ENCODE data around the gene NLGN1.
A peak's percentile ranks its signal among the peaks of the same experiment; 100 is the strongest.

NLGN1 gene

GRCh38 chr3:173863551-173863950, 466.0 kb downstream of the NLGN1 start:
- DNase-seq: no peak

DNA sequence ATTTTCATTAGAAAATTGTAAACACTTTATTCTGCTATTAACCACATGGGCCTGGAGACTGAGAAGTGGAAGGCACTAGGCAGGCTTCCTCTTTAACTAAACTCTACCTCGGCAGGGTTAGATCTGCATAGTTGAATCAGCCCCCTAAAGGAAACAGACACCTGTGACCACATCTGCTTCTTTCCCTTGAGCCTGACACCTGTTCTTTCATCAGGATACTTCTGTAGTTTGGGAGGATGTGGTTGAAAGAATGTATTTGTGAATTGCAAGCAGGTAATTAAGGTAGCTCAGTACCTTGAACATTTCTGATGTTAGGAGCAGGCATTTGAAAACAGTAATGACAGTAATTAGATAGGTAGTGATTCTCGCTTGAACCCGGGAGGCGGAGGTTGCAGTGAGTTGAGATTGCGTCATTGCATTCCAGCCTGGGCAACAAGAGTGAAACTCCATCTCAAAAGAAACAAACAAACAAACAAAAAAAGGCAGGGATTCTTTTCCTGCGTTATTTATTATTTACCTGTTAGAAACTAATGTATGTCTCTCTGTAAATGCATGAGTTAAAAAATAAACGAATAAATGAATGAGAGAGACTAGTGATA, 468.5 kb downstream of the NLGN1 start:
- no peak for DNase-seq

DNA sequence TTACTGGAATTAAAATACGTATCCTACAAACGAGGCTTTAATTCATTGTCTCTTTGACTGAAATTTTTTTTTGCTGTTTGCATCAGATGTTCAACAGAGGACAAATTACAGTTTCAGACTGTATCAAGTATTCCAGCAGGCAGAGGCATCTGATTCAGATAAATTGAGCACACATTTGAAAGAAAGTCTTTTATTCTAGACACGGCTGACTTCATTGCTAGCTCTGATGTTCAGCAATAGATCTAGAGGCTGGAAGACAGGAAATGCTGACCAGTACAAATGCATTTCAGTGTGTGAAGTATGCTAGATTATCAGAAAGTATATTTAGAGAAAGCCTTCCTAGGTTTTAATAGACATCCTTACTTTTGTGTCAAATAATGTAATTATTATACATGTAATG, 472.2 kb downstream of the NLGN1 start:
- no peak for DNase-seq

DNA sequence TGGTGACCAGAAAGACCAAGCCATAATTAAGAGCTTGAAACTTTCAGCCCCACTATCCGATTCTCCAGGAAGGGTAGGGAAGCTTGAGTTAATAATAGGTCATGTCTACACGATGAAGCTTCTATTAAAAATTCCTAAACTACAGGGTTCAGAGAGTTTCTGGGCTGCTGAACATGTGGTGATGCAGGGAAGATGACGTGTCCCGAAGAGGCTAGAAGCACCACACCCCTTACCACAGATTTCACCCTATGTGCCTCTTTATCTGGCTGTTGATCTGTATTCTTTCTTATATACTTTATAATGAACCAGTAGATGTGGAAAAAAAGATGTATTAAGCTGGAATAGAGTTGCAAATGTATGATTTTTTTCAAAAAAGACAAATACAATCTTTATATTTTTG, 473.4 kb downstream of the NLGN1 start:
- DNase-seq: no peak

DNA sequence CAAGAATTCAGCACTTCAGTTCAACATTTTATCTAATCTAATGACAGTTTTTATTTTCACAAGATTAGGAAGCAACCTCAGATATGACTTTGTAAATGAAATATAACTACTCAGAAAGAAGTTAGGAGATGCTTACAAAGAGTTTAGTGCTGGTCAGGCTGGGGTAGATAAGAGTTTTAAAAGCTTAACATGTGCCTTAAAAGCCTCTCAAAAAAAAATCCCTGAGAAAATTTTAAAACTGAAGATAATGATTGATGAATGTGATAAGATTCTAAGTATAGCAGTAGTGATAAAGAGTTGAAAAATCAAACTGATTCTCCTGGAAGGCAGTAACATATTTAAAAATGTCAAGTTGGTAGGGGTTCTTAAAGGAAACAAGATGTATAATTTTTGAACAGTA, 478.2 kb downstream of the NLGN1 start:
- DNase-seq: no peak

DNA sequence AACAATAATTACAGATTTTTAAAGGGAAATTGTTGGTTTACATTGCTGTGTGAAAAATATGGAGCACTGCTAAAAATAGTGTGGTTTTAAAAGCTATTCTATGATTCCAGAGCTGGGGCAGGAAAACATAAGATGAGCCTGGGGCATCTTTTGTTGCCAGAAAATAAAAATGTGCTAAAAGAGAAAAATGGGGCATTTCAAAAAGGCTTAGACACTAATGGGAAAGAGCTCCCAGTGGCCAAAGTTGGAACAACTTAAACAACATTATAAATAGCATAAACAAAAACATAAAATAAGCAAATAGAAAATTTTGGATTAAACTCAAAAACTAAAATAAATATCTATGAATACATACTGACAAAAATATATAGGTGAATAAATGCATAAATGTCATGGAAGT, 478.9 kb downstream of the NLGN1 start:
- DNase-seq: no peak

DNA sequence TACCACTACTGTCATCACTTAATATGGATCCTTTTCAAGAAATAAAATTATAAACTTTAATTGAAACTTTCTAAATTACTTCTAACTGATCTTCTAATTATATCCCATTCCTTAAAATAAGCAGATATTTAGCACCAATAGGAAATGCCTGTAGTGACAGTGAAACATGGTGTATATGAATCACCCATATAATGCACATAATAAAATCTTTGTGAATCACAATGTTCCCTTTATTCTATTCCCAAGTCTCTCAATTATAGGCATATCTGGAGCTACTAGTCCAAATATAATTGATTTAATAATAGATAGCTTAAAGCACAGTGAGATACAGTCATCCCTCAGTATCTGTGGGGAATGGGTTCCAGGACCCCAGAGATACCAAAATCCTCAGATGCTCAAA, 490.3 kb downstream of the NLGN1 start:
- DNase-seq: no peak

GRCh38 chr3:173889596-173889995, 492.1 kb downstream of the NLGN1 start:
- no peak for DNase-seq

- DNase-seq: no peak
These were observed 492.5 kb downstream of the NLGN1 start for GRCh38 chr3:173890091-173890490.

- no peak for DNase-seq
These were observed 493.9 kb downstream of the NLGN1 start for GRCh38 chr3:173891272-173892100.

- no peak for DNase-seq
These were observed 495.0 kb downstream of the NLGN1 start for GRCh38 chr3:173892547-173892946.

DNA sequence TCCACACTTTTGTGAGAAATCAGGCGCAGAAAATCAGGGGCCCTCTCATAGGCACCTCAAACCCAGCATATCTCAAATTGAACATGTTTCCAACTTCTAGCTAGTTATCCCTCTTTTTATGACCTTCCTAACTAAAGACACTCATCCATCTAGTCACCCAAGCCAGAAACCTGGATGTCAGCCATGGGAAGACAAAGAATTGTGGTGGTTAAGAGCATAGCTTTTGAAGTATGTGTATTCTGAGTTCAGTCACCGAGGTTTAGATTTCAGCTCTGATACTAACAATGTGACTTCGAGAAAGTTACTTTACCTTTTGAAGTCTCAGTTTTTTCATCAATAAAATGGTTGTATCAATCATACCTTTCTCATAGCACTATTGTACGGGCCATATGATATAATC, 495.5 kb downstream of the NLGN1 start:
- DNase-seq: no peak

DNA sequence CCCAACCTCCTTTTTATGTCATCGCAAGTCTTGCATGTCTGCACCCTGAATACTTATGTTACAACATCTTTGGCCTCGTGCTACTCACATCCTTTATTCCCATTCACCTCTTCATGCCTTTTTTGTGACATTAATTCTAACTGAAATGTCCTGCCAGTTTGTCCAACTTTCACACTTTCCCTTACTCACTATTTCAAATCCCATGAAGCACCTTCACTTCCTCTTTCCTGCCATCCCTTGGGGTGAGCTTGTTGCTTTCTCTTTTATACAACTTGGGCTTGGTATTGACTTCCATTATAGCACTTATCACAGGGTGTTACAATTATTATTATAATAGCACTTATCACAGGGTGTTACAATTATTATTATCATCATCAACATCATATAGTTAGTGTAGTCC, 496.3 kb downstream of the NLGN1 start:
- DNase-seq: no peak

DNA sequence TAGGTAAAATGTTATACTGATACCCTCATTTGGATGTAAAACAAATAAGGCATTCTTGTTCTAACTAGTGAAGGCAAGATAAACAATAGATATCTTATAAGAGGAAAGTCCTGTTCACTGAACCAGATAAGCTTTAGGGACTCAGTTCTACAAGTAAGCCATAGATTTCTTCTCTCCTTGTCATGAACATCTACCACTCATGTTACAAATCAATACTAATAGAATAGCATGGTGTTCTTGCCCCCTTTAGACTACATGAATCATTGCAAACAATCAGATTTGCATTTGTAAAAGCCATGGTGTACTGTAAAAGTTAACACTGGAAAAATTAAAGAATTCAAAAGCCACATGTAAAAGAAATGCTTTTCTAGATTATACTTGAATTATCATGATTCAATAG, 500.1 kb downstream of the NLGN1 start:
- DNase-seq: no peak

DNA sequence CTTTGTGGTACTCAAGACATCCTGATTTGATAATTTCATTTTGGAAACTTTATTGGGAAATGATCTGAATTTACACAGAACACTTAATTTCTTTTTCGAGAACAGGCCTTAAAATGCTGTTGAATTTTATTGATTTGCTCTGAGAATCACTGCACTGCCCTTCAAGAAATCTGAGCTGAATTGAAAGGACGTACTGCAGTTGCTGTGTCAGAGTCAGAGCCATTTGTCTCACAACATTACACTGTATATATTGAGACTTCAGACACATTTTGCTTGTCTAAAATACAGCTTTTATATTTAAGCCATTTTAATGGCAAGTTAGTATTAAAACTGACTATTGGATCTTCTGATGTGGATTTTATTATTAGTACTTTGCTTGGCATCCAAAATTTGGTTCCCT, 504.1 kb downstream of the NLGN1 start:
- DNase-seq: no peak

- no peak for DNase-seq
These were observed 504.9 kb downstream of the NLGN1 start for GRCh38 chr3:173902401-173902800.

DNA sequence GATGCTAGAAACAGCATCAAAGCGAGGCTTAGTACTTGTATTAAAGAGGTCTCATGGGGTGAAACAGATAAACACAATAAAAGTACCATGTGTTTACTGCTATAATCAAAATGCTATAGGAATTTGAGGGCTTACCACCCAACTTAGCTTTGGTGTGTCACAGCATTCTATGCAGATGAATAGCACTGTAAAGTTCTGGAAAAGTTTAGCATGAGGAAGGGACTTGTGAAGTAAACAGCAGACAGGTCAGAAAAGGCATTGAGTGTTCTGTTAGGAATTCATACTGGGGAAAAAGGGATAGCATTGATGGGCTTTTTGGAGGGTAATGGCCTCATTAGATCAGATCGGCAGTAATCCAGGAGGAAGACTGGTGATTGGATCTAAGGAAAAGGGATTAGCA, 505.3 kb downstream of the NLGN1 start:
- peak; percentile 79 for DNase-seq

- no peak for DNase-seq
These were observed 507.8 kb downstream of the NLGN1 start for GRCh38 chr3:173905381-173905780.

GRCh38 chr3:173911446-173911845, 513.9 kb downstream of the NLGN1 start:
- DNase-seq: peak; percentile 35

DNA sequence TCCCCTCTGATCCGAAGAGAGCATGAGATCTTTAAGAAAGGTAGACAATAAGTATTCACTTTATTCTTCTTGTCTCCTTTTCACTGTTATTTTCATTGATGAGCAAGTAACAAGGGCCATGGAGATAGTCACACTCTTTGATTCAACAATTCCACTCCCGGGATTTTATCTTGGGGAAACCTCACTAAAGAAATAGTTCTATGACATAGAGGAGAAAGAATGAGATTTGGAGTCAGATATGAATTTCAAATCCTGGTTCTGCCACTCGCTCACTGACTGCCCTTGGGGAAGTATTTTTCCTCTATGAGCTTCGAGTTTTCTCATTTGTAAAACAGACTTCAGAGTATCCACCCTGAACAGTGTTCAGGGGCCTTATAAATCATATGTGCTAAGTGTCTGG, 514.6 kb downstream of the NLGN1 start:
- DNase-seq: no peak

GRCh38 chr3:173913397-173913796, 515.9 kb downstream of the NLGN1 start:
- peak; percentile 44 for DNase-seq

DNA sequence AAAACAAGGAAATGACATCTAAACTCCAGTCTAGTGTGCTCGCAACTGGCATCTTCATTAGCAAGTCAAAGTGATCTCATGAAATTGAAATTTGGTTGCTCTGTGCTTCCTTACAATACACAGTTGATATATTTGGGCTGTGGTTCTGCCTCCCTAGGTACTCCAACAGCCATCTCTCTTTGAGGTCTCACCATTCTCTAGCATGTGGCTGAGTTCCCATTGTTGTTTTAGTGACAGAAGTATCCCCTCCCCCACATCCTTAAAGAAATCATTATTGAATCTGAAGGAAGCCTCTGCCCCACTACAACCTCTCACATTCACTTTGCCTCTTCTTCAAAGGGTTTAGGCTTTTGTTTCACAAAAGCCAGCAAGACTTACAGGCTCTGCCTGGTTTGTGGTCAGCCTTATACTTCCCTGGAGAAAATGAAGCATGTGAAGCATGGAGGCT, 516.5 kb downstream of the NLGN1 start:
- DNase-seq: peak; percentile 12

- no peak for DNase-seq
These were observed 519.3 kb downstream of the NLGN1 start for GRCh38 chr3:173916799-173917198.

DNA sequence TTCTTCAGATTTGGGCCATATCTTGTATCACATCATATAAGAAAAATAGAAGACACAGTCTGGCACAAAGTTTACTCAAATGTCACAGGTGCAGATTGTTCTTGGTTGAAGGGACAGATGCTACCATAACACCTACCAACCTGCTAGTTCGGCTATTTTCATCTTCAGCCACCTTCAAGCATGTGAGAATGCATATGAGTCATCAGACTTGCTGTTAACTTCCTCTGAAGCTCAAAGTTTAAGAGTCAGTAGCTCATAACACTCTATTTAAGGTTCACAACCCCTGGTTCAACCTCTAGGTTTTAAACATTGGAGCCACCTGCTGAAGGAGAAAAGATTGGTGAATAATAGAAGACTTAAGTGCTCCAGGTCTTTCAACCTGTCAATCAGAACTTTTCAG, 522.8 kb downstream of the NLGN1 start:
- no peak for DNase-seq

DNA sequence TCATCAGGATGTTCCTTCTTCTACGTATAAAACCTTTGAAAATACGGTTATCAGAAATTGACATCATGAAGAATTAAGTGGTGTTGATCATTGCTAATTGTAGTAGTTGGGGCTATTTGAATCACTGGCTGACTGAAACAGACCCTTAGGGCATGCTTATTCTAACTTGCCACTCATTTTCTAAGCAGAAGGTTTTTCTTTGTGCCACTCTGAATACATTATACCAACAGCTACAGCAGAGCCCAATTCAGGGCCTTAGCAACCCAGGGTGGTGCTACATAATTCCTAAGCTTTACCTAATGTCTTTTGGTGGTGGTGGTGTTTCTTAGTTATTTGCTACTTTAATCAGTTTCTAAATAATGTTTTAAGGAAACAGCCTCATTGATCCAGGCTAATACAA, 524.2 kb downstream of the NLGN1 start:
- DNase-seq: no peak

All from NCI-H82 (cell line).